NCI-H748 treated with DMSO at 0.1 percent for 48 hours (cell line): Measurements from ENCODE around the gene ACTL6B.
"Not testable (repeated sequence)": the region's sequence is repeated elsewhere in the genome, so short reads cannot be mapped to it uniquely, and the experiment has no call there.

Experiments used
- DNase-seq: peaks from one replicate; lab custom pipeline; 2025; lab: John Stamatoyannopoulos, UW

ACTL6B gene

DNA sequence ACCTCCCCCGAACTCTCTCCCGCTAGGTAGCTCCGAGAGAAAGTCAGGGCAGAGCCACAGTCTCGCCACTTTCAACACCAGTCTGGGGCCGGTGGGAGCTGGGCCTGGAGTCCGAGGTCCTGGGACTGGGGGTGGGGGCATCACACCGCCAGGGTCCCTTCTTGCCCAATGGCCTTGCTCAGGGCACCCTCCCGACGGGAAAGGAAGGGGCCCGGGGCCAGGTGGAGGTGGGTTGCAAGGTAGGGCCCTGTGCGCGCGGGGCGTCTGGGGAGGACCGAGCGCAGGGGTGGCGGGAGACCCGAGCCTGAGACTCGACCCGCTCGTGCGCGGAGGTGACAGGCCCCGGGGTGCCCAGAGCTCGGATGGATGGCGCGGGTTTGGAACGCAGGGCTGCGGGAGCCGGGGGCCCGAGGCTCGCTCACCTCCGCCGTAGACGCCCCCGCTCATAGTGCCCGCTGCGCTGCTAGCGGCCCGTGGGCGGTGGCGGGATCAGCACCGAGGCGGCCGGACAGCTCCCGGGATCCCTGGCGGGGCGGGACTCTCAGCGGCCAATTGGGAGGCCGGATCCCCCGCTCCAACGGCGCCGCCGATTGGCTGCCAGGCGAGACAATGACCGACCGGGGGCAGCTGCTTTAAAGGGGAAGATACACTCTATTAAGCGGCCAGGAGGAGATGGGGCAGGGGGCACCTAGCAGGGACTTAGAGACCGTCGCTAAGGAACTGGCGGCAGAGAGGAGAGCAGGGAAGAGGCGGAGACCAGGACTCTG, at the start of gene ACTL6B:
Gene ACTL6B, minus strand, starts transcription at position 541 of the 767 bp plus-strand sequence. Its CDS starts 94 bp downstream, at position 447.
- DNase-seq = peak; percentile 69

DNA sequence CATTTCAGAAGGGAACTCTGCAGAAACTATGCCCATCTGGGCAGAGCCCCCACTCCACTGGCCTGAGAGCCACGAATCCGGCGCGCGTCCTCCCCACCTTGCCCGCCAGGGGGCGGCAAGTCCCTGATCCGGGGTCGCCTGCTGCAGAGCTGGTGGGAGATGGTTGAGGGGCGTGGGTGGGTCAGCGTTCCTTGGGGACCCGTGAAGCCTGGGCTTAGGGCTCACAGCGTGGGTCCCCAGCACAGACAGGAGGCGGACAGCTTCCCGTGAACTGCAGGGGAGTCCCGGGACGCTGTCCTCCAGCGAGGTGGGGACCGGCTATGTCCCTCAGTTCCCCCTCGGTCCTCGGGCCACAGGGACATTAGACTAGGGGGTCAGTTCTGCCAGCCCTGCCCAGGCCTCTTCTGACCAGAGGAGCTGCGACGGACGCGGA, 49.1 kb upstream of the ACTL6B start:
- peak; percentile 46 for DNase-seq

DNA sequence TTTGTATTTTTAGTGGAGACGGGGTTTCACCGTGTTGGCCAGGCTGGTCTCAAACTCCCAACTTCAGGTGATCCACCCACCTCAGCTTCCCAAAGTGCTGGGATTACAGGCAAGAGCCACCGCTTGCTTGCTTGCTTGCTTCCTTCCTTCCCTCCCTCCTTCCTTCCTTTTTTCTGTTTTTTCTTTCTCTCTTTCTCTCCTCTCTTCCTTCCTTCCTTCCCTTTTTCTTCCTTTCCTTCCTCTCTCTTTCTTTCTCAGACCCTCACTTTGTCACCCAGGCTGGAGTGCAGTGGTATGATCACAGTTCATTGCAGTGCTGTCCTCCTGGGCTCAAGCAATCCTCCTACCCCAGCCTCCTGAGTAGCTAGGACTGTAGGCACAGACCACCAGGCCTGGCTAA, 44.8 kb upstream of the ACTL6B start:
- DNase-seq = not testable (repeated sequence)

DNA sequence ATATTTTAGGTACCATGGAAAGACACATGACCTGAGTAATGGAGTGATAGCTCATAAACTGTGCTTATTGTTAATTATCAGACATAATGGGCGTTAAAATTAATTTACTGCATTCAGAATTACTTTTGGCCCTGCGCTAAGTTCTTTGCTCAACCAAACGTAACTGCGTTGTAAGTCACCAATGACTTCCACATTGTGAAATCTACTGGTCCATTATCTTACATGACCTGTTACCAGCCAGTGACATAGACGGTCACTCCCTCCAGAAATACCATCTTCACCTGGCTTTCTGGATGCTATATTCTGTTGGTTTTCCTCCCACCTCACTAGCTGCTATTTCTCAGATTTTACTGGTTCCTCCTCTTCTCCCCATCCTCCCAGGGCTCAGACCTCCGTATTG, 42.8 kb upstream of the ACTL6B start:
- no peak for DNase-seq

DNA sequence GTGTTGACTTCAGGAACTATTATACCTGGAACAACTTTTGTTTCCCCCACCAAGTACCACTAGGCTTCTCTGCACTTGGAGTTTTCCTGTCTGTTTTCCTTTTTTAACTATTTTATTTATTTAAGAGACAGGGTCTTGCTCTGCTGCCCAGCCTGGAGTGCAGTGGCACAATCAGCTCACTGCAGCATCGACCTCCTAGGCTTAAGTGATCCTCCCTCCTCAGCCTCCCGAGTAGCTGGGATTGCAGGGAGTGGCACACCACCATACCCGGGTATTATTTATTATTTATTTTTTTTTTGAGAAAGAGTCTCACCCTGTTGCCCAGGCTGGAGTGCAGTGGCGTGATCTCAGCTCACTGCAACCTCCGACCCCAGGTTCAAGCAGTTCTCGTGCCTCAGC, 39.9 kb upstream of the ACTL6B start:
- no peak for DNase-seq

DNA sequence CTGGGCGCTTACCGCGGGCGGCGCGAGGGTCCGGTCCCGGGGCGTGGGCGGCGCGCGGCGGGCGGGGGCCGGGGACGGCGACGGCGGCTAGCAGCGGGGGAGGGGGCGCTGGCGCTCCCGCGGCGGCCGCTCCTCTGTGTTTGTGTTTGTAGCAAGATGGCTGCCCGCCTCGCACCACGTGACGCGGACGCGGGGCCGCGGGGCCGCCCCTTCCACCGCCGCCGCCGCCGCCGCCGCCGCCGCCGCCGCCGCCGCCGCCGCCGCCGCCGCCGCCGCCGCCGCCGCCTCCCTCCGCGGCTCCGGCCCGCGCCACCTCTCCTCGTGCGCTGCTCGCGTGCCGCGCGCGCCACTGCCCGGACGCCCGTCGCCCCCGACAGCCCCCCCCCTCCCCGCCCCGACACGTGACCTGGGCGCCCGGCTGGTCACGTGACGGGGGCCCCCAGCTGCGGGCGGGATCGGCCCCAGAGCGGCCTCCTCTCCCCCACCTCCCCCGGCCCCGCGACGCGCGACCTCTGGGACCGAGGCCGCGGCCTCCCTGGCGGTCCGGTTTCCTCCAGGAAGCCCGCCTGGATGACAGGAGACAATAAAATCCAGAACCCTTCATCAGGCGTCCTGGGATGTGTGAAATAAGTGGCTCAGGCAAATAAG, 38.0 kb upstream of the ACTL6B start, which contains the start of gene GIGYF1:
Gene GIGYF1, minus strand, starts transcription at position 153 of the 648 bp plus-strand sequence. CDS start 6,012 bp downstream, outside the sequence.
- DNase-seq = peak; percentile 47

DNA sequence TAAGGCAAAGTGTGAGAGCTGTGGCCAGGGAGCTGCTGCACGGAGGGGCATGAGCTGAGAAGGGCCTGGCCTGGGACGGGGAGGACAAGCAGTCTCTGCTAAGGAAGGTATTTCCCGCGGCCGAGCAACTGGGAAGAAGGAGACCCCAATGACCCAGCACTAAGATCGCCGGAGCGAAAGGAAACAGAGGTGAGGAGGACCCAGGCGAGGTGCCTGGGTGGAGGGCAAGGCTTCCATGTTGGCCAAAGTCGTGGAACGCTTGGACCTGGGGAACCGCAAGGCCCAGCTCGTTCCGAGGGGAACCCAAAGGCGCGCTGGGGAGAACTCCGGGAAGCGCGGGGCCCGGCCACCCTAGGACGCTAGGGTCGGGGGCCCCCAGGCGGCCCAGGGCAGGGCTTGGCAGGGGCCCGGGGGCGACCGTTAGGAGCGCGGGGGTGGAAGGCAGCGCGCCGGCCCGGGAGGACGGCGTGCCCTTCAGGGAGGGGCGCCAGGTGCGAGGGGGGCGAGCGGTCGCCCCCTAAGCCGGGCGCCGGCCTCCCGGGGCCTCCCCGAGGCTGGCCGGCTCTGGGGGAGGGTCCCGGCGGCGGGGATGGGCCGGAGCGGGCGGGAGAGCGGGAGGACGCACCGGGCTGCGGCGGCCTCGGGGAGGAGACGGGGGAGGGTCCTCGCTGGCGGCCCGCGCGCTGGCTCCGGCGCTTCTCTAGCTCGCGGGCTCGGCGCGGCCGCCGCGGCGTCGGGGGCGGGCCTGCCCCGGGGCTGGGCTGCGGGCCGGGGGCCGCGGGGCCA, 37.3 kb upstream of the ACTL6B start:
- DNase-seq = no peak

DNA sequence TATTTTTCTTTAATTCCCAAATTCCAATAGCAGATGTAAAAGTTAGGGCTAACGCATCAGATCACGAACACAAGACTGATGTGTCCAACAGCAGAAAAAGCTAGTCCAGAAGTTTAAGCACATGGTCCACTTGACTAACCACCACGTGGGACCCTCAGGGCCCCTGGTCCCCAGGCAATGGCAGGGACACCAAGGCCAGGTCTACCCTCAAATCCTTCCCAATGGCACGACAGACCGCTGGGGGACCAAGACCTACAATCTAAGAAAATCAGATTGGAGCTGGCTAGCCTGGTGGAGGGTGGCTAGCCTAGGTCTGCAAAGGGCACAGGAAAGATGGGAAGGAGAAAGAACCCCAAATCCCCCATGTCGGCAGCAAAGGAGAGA, 36.3 kb upstream of the ACTL6B start:
- DNase-seq = no peak

DNA sequence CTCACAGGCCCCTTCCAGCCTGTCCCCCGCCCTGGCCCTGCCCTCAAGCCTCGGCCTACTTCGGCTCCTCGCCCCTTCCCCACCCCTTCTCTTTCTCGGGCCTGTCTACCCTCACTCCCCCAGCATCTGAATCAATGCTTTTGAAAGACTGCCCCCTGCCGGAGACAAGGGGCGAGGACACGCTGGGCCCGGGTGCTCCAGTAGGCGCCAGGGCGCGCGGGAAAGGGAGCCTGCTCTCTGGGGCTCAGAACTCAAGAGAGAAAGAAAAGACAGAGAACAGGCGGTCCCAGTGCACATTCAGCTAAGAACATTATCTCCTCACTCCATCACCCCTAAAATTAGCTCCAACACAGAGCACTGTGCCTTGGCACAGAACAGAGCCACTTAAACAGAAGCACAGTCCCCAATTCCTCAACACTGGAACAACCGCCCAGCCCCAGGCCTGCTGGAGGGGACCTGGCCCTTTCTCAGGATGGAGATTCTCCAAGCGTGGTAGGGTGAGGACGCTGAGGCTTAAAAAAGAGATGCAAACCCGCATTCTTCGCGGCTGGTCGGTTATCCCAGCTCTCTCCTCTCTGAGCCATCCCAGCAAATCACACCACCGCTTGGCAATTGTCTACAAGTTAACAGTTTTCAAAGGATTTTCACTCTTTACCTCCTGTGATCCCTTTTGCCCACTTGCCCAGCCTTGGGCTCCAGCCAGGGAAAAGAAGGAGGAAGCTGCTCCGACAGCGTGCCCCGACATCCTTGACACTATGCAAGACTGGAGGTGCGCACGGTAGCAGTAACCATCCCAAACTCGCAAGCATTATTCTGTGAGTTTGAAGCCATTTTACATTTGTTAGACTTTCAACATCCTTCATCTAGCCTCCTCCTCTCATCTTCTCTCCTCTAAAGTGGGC, 35.7 kb upstream of the ACTL6B start:
- peak; percentile 63 for DNase-seq

DNA sequence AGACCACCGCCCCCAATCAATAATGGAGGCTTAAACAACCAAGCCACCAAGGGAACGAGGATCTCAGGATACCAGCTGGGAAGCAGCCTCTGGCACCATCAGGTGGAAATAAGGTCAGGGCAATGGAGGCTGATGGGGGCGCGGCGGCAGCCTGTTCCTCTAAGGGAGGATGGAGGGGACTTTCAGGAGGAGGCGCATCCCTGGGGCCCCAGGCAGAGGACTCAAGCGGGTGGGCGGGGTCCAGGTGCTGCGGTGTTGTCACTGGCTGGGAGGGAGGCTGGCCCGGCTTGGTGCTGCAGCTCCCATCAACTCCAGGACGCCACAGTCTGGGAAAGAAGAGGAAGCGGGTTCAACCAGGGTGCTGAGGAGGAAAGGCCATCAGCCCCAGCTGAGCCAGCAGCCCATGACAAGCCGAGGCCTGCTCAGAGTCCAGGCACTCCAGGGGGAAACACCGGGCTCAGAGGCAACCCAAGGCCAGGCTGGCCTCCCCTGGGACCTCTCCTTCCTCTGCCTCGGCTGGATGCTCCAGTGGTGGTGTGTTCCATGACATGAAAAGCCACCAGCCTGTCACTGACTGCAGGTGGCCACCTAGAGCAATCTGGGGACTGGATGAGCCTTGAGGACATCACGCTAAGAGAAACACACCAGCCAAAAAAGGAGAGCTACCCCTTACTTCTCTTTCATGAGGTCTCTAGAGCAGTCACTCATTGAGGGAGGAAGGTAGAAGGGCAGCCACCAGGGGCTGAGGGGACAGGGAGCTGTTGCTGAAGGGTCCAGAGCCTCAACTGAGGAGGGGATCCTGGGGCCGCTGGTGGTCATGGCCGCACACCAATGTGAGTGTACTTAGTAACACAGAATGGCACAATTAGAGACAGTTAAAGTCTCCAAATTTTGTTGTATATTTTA, 33.2 kb upstream of the ACTL6B start:
- DNase-seq = no peak

DNA sequence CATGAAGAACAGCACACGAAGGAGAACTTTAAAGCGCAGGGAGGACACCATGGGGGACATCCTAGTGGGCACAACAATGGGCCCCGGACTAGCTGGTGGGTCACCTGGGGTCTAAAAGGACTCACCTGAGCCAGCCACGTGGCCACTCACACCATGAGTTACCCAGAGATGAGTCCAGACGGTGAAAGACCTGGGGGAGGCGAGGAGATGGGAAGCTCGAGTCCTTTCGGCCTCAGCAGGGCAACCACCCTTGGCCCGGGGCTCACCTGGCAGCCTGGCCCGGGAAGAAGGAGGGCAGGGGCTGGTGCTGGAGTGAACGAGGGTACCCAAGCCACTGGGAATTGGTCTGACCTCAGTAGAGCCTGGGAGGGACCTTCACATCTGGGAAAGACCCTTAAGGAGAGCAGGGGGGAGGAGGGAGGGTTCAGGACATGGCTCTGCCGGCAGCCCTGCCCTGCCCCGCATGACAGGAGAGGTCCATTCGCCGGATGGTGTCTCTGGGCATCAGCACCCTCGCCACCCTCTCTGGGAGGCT, 32.1 kb upstream of the ACTL6B start:
- DNase-seq = no peak

DNA sequence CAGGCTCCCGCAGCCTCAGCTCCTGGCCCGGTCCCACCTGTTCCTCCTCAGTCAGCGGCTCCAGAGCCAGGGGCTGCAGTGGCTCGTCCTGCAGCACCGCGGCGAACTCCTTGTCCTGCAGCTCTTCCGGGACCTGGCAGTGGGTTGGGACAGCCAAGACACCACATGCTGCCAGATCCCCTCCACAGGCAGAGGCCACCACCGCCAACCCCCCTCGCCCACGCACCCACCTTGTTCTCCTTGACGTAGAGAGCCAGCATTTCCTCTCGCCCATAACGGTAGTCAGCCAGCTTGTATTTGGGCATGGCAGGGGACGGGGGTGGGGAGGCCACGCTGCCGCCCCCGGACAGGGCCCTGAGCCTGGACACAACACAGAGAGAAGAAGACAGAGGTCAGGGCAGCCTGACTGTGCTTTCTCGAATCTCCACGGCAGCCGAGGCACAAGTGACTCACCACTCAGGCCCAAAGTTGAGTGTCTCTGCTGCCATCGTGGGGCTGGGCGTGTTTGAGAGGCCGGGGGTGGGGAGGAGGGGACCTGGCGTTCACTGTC, 31.6 kb upstream of the ACTL6B start:
- no peak for DNase-seq

DNA sequence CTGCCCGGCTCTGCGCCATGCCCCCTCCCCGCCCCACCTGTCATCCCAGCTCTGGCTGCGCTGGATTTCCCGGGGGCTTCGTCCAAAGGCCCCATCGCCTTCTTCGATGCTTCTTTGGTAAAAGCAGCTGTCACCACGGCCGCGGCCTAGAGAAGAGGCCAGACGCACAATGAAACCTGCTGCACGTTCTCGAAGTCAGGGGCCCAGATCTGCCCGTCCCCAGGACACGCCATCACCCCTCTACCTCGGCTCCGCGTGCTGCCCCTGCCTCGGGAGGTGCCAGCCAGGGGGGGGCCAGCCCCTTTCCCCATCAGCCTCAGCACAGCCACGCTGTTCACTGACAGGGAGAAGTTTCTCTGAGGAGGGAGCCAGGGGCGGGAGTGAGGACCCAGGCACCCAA, 31.0 kb upstream of the ACTL6B start:
- no peak for DNase-seq

DNA sequence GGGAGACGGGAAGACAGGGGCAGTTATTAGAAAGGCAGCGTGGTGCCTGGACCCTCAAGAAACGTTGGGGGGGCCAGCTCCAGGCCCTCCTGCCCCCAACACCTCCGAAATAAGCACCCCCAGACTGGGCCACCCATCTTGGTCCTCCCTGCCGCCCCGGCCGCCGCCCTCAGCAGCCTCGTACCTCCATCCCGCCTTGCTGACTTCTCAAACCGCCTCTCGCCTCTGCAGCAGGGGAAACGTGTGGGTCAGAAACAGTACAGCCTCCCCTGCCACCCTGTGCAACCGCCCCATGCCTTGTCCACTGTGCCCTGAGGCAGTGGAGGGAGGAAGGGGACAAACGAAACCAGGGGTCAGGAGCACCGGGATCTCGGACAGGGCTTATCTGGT, 30.6 kb upstream of the ACTL6B start:
- no peak for DNase-seq

DNA sequence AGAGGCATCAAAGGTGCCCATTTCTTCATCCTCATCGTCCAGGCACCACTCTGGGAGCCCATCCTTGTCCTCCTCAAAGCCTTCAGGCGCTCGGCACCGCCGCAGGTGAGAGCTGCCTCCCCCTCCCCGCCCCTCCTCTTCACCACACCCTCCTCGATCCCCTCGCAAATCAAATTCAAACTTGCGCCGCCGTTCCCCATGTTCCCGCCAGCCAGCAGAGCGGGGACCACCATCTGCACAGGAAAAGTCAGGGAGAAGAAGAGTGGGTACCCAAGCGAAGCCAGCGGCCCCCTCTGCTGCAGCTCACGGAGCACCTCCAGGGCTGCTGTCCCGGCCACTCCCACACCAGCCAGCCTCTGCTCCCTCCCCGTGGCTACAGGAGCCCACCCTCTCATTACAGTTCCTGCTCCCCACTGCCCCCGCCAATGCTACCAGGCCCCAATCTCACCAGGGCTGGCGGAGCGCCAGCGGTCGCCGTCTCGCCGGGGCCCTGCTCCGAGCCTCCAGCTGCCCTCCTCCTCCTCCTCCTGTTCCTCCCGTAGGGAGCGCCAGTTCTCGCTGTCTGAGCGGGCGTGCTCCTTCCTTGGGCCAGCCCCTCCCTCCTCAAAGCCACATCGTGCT, 30.1 kb upstream of the ACTL6B start:
- DNase-seq = no peak

DNA sequence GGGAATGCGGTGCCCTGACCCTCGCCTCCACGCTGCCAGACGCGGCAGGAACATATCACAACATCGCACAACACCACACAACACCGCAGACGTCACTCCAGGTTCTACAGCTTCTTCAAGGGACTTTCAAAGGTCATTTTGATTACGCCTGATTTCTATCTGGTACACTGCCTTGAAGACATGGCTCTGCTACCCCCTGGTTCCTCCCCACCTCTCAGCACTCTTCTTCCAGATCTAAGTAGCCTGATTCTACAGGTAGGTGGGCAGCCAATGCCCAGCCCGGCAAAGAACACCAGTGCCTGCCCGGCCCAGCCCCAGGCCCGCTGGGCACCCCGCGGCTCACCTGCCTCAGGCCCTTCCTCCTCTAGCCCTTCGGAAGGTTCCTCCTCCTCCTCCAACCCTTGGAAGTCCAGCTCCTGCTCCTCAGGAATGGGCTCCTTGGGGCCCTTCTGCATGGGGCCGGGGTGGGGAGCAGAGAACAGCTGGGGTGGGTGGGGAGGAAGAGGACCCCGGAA, 29.4 kb upstream of the ACTL6B start:
- no peak for DNase-seq

DNA sequence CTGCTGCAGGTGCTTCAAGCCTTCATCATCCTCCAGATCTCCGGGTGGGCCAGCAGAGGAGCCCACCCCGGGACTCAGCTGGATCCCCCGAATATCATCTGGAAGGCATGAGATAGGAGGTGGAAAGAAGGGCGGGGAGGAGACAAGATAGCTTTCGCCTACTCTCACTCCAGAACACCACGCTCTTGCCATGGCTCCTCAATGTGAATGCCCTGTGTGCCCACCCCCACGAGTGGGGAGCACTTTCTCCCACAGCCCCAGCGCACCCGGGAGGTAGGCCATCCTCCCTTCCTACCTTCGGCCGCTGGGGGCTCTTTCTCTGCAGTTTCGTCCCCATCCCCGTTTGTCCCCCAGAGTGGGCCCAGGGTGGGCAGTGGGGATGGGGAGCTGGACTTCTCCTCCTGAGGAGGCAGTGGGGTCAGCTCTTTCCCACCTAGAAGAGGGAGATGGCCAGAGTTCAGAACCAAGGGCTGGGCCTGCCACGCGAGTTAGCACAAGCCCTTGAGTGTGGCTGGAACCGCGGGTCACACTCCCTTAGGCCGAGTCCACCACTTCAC, 28.9 kb upstream of the ACTL6B start:
- no peak for DNase-seq

DNA sequence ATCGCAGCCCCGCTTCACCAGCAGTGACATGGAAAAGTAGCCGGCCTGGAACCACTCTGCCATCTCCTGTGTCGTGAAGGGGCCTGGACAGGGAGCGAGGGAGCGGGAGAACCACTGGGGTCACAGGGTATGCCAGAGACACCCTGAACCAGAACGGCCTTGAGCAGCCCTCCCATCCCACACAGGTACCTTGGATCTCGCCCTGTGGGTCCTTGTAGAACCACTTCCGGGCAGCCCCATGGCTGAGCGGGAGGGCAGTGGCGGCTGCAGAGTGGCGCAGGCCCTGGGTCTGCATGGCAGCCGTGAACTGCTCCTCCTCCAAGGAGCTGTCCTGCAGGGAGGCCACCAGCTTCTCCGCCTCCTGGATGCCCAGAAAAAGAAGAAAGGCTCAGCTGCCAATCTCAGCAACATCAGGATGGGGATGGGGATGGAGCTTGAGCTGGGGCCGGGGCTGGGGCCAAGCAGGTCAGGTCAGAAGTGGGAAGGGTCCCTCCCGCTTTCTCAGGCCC, 28.3 kb upstream of the ACTL6B start:
- no peak for DNase-seq
